H1 (cell line): Measurements from ENCODE around the gene FJX1. TPM values are rescaled to one million over a fixed set of nuclear protein-coding genes. Genes with fewer than 3 reads are reported as not detected.

Experiments used
- CTCF ChIA-PET: fragments of 300-600 bp; sonication (Branson Sonifier 250); formaldehyde crosslinking; loops from one replicate; lab custom pipeline; 2021; ENCODE audit not compliant: partially characterized antibody; lab: Charles Lee
- POLR2A ChIA-PET: fragments of 300-600 bp; sonication (Branson Sonifier 250); formaldehyde crosslinking; loops from one replicate; lab custom pipeline; 2021; ENCODE audit warnings: inconsistent platforms; ENCODE audit not compliant: partially characterized antibody; lab: Charles Lee
- DNase-seq, 2 experiments: peaks; one replicate each; pipeline versions ENCODE4 v3.0.0 to v3.0.0-alpha.2; 2010 to 2022; ENCODE audit warnings: low spot score in 2 of 2, low read depth in 1 of 2, mixed read lengths in 1 of 2
- FAIRE-seq: peaks from 2 replicates; lab custom pipeline; 2011; peaks lifted over from hg19 to GRCh38; lab: Jason Lieb, UNC
- H2AFZ ChIP-seq: 2 replicates; pipeline ENCODE4 v1.8.1; 2012; ENCODE audit warnings: low read length, inconsistent platforms
- H2AK5ac ChIP-seq: 2 replicates; pipeline ENCODE4 v1.6.1; 2013; ENCODE audit warnings: low read depth, low read length
- H2BK120ac ChIP-seq: replicated peaks from 2 replicates; pipeline ENCODE3; 2013; ENCODE audit warnings: low read depth, low read length, inconsistent platforms
- H2BK12ac ChIP-seq: 2 replicates; pipeline ENCODE4 v1.6.1; 2013; ENCODE audit warnings: low read depth, low read length
- H2BK15ac ChIP-seq: 2 replicates; pipeline ENCODE4 v1.6.1; 2013; ENCODE audit warnings: low read length
- H2BK20ac ChIP-seq: 2 replicates; pipeline ENCODE4 v1.6.1; 2013; ENCODE audit warnings: low read length
- H2BK5ac ChIP-seq: 2 replicates; pipeline ENCODE4 v1.6.1; 2013; ENCODE audit warnings: low read depth, low read length
- H3K14ac ChIP-seq: 2 replicates; pipeline ENCODE4 v1.6.1; 2013; ENCODE audit warnings: inconsistent platforms; ENCODE audit not compliant: insufficient read length
- H3K18ac ChIP-seq: 2 replicates; pipeline ENCODE4 v1.6.1; 2013; ENCODE audit warnings: low read length; ENCODE audit errors: extremely low read depth
- H3K23ac ChIP-seq: 2 replicates; pipeline ENCODE4 v1.6.1; 2013; ENCODE audit warnings: inconsistent platforms; ENCODE audit not compliant: insufficient read length
- H3K23me2 ChIP-seq: 2 replicates; pipeline ENCODE4 v1.6.1; 2013; ENCODE audit warnings: low read depth, low read length
- H3K27ac ChIP-seq: 2 replicates; pipeline ENCODE4 v1.6.1; 2011; ENCODE audit warnings: low read depth, low read length, inconsistent platforms
- H3K27me3 ChIP-seq, 4 experiments: replicated peaks in 1 of 4; 1 replicate in 1 of 4; 2 replicates in 3 of 4; pipeline versions ENCODE4 v1.6.1 to v1.8.1; 2011 to 2013; ENCODE audit warnings: low read length in 3 of 4, mild to moderate bottlenecking in 3 of 4, inconsistent platforms in 2 of 4, mixed read lengths in 2 of 4, moderate library complexity in 1 of 4; ENCODE audit not compliant: control insufficient read depth in 3 of 4, insufficient read depth in 3 of 4; ENCODE audit errors: extremely low read depth in 1 of 4
- H3K36me3 ChIP-seq, 4 experiments: 2 replicates each; pipeline versions ENCODE4 v1.6.1 to v1.8.1; 2011 to 2013; ENCODE audit warnings: mild to moderate bottlenecking in 4 of 4, low read length in 3 of 4, moderate library complexity in 2 of 4, control low read depth in 1 of 4, inconsistent platforms in 1 of 4; ENCODE audit not compliant: insufficient read depth in 4 of 4, control insufficient read depth in 2 of 4
- H3K4ac ChIP-seq: replicated peaks from 2 replicates; pipeline ENCODE3; 2013; ENCODE audit warnings: low read length, low read depth, mixed read lengths, inconsistent platforms; ENCODE audit not compliant: insufficient read length
- H3K4me1 ChIP-seq, 4 experiments: replicated peaks in 1 of 4; 1 replicate in 1 of 4; 2 replicates in 3 of 4; pipeline versions ENCODE4 v1.6.1 to v1.8.1; 2011 to 2013; ENCODE audit warnings: low read length in 3 of 4, inconsistent platforms in 2 of 4, mixed read lengths in 1 of 4; ENCODE audit not compliant: insufficient read depth in 4 of 4, control insufficient read depth in 3 of 4
- H3K4me2 ChIP-seq, 2 experiments: 2 replicates each; pipeline versions ENCODE4 v1.6.1 to v1.8.1; 2011 to 2013; ENCODE audit warnings: low read depth in 2 of 2, low read length in 2 of 2, control low read depth in 1 of 2, inconsistent platforms in 1 of 2, mild to moderate bottlenecking in 1 of 2; ENCODE audit not compliant: insufficient read depth in 1 of 2
- H3K4me3 ChIP-seq, 4 experiments: fragments of 200-600, 300-600 bp in 1 of 4; sonication (generic), shearing (Covaris generic), sonication (Bioruptor Twin) in 1 of 4; 2 replicates each; pipeline versions ENCODE4 v1.5.1 to v1.8.1; 2011 to 2016; ENCODE audit warnings: low read length in 4 of 4, low read depth in 3 of 4, control low read depth in 2 of 4, inconsistent platforms in 2 of 4, mild to moderate bottlenecking in 2 of 4, mixed read lengths in 1 of 4, moderate library complexity in 1 of 4; ENCODE audit not compliant: insufficient read depth in 2 of 4; ENCODE audit errors: extremely low read depth in 1 of 4
- H3K56ac ChIP-seq: replicated peaks from 2 replicates; pipeline ENCODE3; 2013; ENCODE audit warnings: low read depth, mild to moderate bottlenecking, mixed read lengths, low read length, inconsistent platforms; ENCODE audit not compliant: insufficient read length
- H3K79me1 ChIP-seq: 2 replicates; pipeline ENCODE4 v1.6.1; 2013; ENCODE audit warnings: low read depth, low read length, control low read depth
- H3K79me2 ChIP-seq, 2 experiments: 2 replicates each; pipeline versions ENCODE4 v1.6.1 to v1.8.1; 2012 to 2013; ENCODE audit warnings: low read length in 2 of 2, mild to moderate bottlenecking in 2 of 2, inconsistent platforms in 1 of 2; ENCODE audit not compliant: insufficient read depth in 2 of 2, control insufficient read depth in 1 of 2
- H3K9ac ChIP-seq, 4 experiments: replicated peaks in 1 of 4; 1 replicate in 1 of 4; 2 replicates in 3 of 4; pipeline versions ENCODE4 v1.6.1 to v1.8.1; 2011 to 2013; ENCODE audit warnings: low read depth in 3 of 4, low read length in 3 of 4, control low read depth in 2 of 4, mild to moderate bottlenecking in 2 of 4, moderate library complexity in 2 of 4, inconsistent platforms in 1 of 4; ENCODE audit errors: extremely low read depth in 1 of 4
- H3K9me3 ChIP-seq, 2 experiments: 2 replicates each; pipeline versions ENCODE4 v1.6.1 to v1.8.1; 2012 to 2013; ENCODE audit warnings: mild to moderate bottlenecking in 2 of 2, moderate library complexity in 2 of 2, control low read depth in 1 of 2, inconsistent platforms in 1 of 2, low read depth in 1 of 2, low read length in 1 of 2, mixed read lengths in 1 of 2; ENCODE audit not compliant: insufficient read depth in 2 of 2
- H4K20me1 ChIP-seq, 2 experiments: replicated peaks in 1 of 2; 2 replicates each; pipeline versions ENCODE3 to v1.8.1; 2011 to 2013; ENCODE audit warnings: inconsistent platforms in 2 of 2, low read length in 2 of 2, mild to moderate bottlenecking in 1 of 2; ENCODE audit not compliant: insufficient read depth in 2 of 2, control insufficient read depth in 1 of 2
- H4K5ac ChIP-seq: 2 replicates; pipeline ENCODE4 v1.6.1; 2013; ENCODE audit warnings: low read length, low read depth, mixed read lengths, inconsistent platforms; ENCODE audit not compliant: insufficient read length
- H4K8ac ChIP-seq: 2 replicates; pipeline ENCODE4 v1.8.0; 2013; ENCODE audit warnings: mild to moderate bottlenecking, moderate library complexity, low read length, inconsistent platforms; ENCODE audit not compliant: insufficient read depth; ENCODE audit errors: extremely low read depth
- H4K91ac ChIP-seq: replicated peaks from 2 replicates; pipeline ENCODE3; 2013; ENCODE audit warnings: low read length, mixed read lengths, inconsistent platforms; ENCODE audit not compliant: insufficient read length
- BRCA1 ChIP-seq: IDR thresholded peaks from 2 replicates; pipeline ENCODE4 v1.6.1; 2012; ENCODE audit warnings: low read depth, low read length, improper control_type of control experiment
- EGR1 ChIP-seq: IDR thresholded peaks from 2 replicates; pipeline ENCODE4 v1.6.1; 2011; ENCODE audit warnings: low read depth, low read length, borderline replicate concordance
- EP300 ChIP-seq, 2 experiments: IDR thresholded peaks; 1 replicate in 1 of 2; 2 replicates in 1 of 2; pipeline ENCODE4 v1.6.1; 2011 to 2012; ENCODE audit warnings: low read depth in 2 of 2, low read length in 2 of 2, mild to moderate bottlenecking in 2 of 2, borderline replicate concordance in 1 of 2, inconsistent platforms in 1 of 2, moderate library complexity in 1 of 2
- HDAC2 ChIP-seq, 2 experiments: fragments of 300-600 bp in 1 of 2; sonication (generic) in 1 of 2; IDR thresholded peaks; 2 replicates each; pipeline ENCODE4 v1.6.1; 2011 to 2012; ENCODE audit warnings: low read depth in 2 of 2, low read length in 2 of 2, mild to moderate bottlenecking in 2 of 2, moderate library complexity in 2 of 2, borderline replicate concordance in 1 of 2, inconsistent platforms in 1 of 2
- HDAC6 ChIP-seq: IDR thresholded peaks from one replicate; pipeline ENCODE4 v1.7.1; 2012; ENCODE audit warnings: low read depth, mild to moderate bottlenecking, inconsistent platforms, low read length, moderate library complexity
- RXRA ChIP-seq: IDR thresholded peaks from 2 replicates; pipeline ENCODE4 v1.6.1; 2011; ENCODE audit warnings: low read depth, mild to moderate bottlenecking, low read length, moderate library complexity; ENCODE audit not compliant: insufficient read depth
- SP1 ChIP-seq: IDR thresholded peaks from 2 replicates; pipeline ENCODE4 v1.6.1; 2011; ENCODE audit warnings: low read depth, low read length
- SP2 ChIP-seq: IDR thresholded peaks from 2 replicates; pipeline ENCODE4 v1.6.1; 2012; ENCODE audit warnings: mild to moderate bottlenecking, low read length, inconsistent platforms
- SP4 ChIP-seq: IDR thresholded peaks from 2 replicates; pipeline ENCODE4 v1.6.1; 2012; ENCODE audit warnings: low read length, inconsistent platforms
- SUZ12 ChIP-seq: fragments of 200-600 bp; sonication (generic); IDR thresholded peaks from 2 replicates; pipeline ENCODE4 v1.6.1; 2012; ENCODE audit warnings: mild to moderate bottlenecking, inconsistent platforms, low read length, moderate library complexity, mixed read lengths
- TAF1 ChIP-seq: IDR thresholded peaks from 2 replicates; pipeline ENCODE4 v1.6.1; 2011; ENCODE audit warnings: mild to moderate bottlenecking, low read depth, low read length
- TAF7 ChIP-seq: optimal IDR thresholded peaks from 2 replicates; pipeline ENCODE3; 2011; ENCODE audit warnings: low read depth, mild to moderate bottlenecking, inconsistent platforms, low read length, moderate library complexity, borderline replicate concordance
- TEAD4 ChIP-seq: IDR thresholded peaks from 2 replicates; pipeline ENCODE4 v1.6.1; 2012; ENCODE audit warnings: low read depth, low read length, inconsistent platforms, mixed read lengths
- WGBS, 2 experiments: shearing (Covaris generic) in 1 of 2; methylation state at CpG; one replicate each; pipeline versions ENCODE4 v1.1.6 to v1.1.7; 2013 to 2015; ENCODE audit warnings: low lambda C conversion rate in 2 of 2, mixed read lengths in 2 of 2, inconsistent platforms in 1 of 2, low coverage in 1 of 2, missing lambda C conversion rate in 1 of 2; ENCODE audit not compliant: insufficient replicate concordance in 2 of 2, insufficient coverage in 1 of 2, insufficient read length in 1 of 2; ENCODE audit errors: extremely low coverage in 1 of 2, missing lambda C conversion rate in 1 of 2; 5-methylcytosine and 5-hydroxymethylcytosine counted together
- polyA plus RNA-seq, 7 experiments: library from polyadenylated mRNA; depleted of rRNA in 3 of 7; stranded (reverse) in 5 of 7; unstranded in 2 of 7; fragments of >200 nt in 5 of 7; fragments of 200-250 nt in 2 of 7; gene quantifications; 1 replicate in 5 of 7; 2 replicates in 1 of 7; 4 replicates in 1 of 7; pipeline versions ENCODE4 v1.2.1 to v1.2.3, GENCODE V29; 2011 to 2013; ENCODE audit warnings: missing spikeins in 2 of 7, mixed read lengths in 2 of 7
- total RNA-seq: library from RNA; stranded (reverse); fragmentation: NEBNext Ultra II Directional; extraction: Animal tissue kit (Norgen Biotek cat#: 25700); gene quantifications from 2 replicates; pipeline ENCODE4 v1.2.1, GENCODE V29; 2021

The FJX1 gene
- total and polyA plus RNA-seq, 2 of the 8 experiments (the other 6 are each of a cell fraction or from before 2014, with no cell fraction given): 6.3 to 13.3 TPM

DNA sequence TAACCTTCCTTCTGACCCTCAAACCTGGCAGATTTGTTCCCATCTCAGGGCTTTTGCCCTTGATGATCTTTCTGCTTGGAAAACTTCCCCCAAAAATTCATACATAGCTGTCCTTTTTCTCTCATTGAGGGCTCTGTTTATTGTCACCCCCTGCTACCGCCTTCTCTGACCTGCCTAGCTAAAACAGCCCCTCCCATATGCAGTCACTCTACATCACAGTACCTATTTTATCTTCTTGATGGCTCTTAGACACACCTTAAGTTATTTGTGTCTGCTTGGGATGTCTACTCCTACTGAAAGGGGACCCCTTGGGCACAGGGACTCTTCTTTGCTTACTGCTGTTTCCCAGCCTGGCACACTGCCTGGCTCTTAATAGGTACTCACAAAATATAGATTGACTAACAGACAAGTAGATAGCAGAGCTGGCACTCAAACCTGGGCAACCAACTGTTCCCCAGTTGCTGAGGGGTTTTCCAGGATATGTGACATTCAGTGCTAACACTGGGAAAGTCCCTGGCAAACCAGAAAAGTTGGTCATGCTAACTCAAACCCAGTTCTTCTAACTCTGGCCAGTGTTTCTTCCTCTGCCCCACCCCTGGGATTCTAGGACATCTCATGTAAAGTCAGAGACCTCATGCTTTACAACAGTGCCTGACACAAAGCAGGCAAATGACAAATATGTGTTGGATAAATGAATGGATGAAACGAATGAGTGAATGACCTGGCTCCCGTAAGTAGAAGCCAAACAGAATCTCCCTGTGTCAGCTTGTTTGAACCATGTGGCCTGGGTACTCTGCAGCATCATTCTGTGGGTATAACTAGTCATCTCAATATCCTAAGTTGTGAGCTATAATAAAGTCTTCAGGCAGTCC, 19.8 kb upstream of the FJX1 start:
- ChIA-PET POLR2A (no interaction called here), CTCF (interaction anchor here (0.7 to 1.4 kb wide), 5 partner anchors 12 to 224 kb away, joined by 3 to 4 read pairs (median 3); no protein-coding TSS in a partner anchor)
- Histone ChIP-seq H3K23me2 (no peaks in the 10 kb centered on the region), H2AK5ac (no peak overlapping the region), H2BK15ac (no peak overlapping the region), H3K79me2 (no peaks in the 10 kb centered on the region), H2BK20ac (no peak overlapping the region), H3K27me3 (no peaks in the 10 kb centered on the region), H3K27ac (no peak overlapping the region), H3K4me2 (no peak overlapping the region), H3K14ac (no peak overlapping the region), H3K4me1 (no peaks in the 10 kb centered on the region), H2BK120ac (no peak overlapping the region), H3K79me1 (no peaks in the 10 kb centered on the region), H4K91ac (no peak overlapping the region), H3K36me3 (no peaks in the 10 kb centered on the region), H3K9ac (no peak overlapping the region), H3K9me3 (no peaks in the 10 kb centered on the region), H2BK12ac (no peak overlapping the region), H4K8ac (no peak overlapping the region), H4K20me1 (no peaks in the 10 kb centered on the region), H2AFZ (no peak overlapping the region), H3K23ac (no peak overlapping the region), H3K18ac (no peak overlapping the region), H2BK5ac (no peak overlapping the region), H3K56ac (no peak overlapping the region), H4K5ac (no peak overlapping the region), H3K4me3 (no peak overlapping the region), H3K4ac (no peak overlapping the region)
- 92% methylated on average over 3 of the region's 3 CpGs; no CpG with 5 or more reads in 1 of the 2 experiments for WGBS, 2 experiments
- no peak for FAIRE-seq
- DNase-seq: no peak
- TF ChIP-seq TAF1: no peak
- no peak for TF ChIP-seq HDAC2 (IDR thresholded peaks at IDR 0.05; ENCODE audit: borderline replicate concordance in 1 of 2, low read depth in 2 of 2, low read length in 2 of 2)
- TF ChIP-seq SP1: no peak
- TF ChIP-seq SP2: no peak
- TF ChIP-seq SUZ12: no peak
- TF ChIP-seq SP4: no peak
- no peak for TF ChIP-seq RXRA
- TF ChIP-seq BRCA1: no peak
- no peak for TF ChIP-seq TEAD4
- no peak for TF ChIP-seq TAF7
- no peak for TF ChIP-seq EP300 (IDR thresholded peaks at IDR 0.05; ENCODE audit: borderline replicate concordance in 1 of 2, low read depth in 2 of 2, low read length in 2 of 2)
- TF ChIP-seq HDAC6: no peak
- TF ChIP-seq EGR1: no peak
